HL-60/S4 treated with phorbol 12-myristate 13-acetate at 8.2 ng/mL for 4 days and 3 days (cell line): Measurements from ENCODE around the gene PANK2.
"Not testable (repeated sequence)": the region's sequence is repeated elsewhere in the genome, so short reads cannot be mapped to it uniquely, and the experiment has no call there.

Experiments used
- in situ Hi-C: fragments of 300-500 bp; cut with MboI; formaldehyde crosslinking; loops from 2 replicates; pipeline ENCODE4 v1.15.0; 2022; ENCODE audit warnings: low sequenced_read_pairs

Gene PANK2

DNA sequence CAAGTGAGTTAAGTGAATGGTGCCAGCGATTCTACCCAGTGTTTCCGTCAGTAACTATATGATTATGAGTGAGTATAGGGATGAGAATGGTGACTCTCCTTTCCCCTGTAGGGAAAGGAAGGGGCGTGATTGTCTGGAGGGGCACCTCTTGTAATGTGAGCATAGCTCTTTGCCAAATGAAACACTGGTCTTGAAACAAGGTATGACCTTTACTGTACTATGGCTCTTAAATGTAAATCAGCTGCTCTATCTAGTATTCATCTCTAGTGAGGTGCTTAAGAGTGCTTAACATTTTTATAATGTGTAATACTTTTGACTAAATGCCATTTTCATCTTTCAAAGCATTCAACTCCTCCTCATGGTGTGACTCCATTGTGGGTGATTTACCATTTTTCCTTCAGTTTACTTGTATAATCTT is 11.0 kb downstream of the PANK2 start:
- in situ Hi-C loops = no loop called here

DNA sequence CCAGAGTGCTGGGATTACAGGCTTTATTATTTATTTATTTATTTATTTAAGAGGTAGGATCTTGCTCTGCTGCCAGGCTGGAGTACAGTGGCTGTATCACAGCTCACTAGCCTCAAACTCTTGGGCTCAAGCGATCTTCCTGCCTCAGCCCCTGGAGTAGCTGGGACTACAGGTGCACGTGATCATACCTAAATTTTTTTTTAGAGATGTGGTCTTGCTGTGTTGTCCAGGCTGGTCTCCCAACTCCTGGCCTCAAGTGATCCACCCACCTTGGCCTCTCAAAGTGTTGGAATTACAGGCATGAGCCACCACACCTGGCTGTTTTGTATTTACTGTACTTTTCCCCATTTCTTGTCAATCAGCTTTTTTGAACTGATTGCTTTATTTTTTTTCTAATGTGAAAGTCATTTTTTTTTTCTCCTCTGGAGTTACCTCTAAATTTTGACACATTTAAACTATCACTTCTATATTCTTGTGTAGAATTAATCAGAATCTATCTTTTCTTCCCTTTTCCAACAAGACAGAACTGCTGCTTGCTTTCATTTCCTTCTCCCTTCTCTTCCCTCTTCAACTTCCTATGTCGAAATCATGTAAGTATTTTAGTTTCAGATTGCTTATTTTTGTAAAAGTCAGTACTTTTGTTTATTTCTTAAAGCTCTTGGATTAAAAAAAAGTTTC is 12.0 kb downstream of the PANK2 start:
- in situ Hi-C loops = no loop called here

DNA sequence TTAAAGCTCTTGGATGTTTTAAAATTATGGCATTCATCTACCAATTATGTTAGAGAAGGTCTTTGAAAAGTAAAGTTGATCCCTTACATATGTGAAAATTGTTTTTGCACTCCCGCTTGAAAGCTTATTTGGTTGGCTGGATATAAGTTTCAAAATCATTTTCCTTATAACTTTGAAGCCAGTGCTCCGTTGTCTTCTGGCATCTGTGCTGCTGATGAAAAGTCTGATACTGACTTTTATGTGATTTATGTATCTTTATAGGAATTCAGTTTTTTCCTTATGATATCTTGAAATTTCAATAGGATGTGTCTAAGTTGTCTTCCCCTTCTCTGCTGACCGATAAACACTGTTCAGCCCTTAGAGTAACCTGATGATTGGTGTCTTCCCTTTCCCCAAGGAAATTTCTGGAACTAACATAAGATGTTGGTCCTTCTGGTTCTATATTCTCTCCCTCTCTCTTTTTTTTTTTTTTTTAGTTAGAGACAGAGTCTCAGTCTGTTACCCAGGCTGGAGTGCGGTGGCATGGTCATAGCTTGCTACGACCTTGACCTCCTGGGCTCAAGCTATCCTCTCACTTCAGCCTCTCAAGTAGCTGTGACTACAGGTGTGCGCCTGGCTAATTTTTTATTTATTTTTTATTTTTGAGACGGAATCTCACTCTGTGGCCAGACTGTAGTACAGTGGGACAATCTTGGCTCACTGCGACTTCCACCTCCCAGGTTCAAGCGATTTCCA is 12.7 kb downstream of the PANK2 start:
- in situ Hi-C loops = no loop called here

DNA sequence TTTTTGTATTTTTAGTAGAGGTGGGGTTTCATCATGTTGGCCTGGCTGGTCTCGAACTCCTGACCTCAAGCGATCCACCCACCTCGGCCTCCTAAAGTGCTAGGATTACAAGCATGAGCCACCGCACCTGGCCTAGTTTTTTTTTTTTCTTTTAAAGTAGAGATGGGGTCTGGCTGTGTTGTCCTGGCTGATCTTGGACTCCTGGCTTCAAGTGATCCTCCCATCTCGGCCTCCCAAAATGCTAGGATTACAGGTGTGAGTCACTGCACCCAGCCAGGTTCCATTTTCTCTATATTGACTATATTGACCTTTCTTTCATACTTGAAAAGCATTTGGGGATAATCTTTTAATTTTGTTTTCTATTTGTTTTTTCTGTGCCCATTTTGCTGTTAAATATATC is 13.3 kb downstream of the PANK2 start:
- in situ Hi-C loops = no loop called here

DNA sequence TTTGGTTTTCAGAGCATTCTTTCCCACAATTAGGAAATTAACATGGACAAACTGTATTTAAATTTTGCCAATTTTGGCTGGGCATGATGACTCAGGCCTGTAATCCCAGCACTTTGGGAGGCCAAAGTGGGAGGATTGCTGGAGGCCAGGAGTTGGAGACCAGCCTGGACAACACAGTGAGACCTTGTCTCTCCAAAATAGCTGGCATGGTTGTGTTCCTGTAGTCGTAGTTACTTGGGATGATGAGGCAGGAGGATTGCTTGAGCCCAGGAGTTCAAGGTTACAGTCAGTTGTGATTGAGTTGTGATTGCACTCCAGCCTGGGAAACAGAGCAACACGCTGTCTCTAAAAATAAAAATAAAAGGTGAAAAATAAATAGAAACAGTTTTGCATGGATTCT is 15.0 kb downstream of the PANK2 start:
- in situ Hi-C loops = no loop called here

DNA sequence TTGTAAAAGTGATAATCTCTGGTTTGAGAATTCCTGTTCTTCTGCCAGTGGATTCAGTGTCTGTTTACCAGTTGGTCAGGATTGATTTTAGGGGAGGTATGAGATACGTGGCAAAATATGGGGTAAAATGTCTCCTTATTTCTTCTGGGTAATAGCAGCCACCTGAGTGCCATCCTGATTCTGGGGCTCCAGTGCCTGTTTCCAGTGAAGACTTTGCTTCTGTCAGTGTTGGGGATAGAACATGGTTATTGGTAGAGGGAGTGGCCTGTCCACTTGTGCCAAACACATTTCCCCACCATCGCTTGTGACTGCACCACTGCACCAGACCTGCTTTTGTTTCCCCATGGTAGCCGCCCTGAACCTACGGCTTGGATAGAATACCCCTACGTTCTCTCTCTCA is 15.7 kb downstream of the PANK2 start:
- in situ Hi-C loops = no loop called here

DNA sequence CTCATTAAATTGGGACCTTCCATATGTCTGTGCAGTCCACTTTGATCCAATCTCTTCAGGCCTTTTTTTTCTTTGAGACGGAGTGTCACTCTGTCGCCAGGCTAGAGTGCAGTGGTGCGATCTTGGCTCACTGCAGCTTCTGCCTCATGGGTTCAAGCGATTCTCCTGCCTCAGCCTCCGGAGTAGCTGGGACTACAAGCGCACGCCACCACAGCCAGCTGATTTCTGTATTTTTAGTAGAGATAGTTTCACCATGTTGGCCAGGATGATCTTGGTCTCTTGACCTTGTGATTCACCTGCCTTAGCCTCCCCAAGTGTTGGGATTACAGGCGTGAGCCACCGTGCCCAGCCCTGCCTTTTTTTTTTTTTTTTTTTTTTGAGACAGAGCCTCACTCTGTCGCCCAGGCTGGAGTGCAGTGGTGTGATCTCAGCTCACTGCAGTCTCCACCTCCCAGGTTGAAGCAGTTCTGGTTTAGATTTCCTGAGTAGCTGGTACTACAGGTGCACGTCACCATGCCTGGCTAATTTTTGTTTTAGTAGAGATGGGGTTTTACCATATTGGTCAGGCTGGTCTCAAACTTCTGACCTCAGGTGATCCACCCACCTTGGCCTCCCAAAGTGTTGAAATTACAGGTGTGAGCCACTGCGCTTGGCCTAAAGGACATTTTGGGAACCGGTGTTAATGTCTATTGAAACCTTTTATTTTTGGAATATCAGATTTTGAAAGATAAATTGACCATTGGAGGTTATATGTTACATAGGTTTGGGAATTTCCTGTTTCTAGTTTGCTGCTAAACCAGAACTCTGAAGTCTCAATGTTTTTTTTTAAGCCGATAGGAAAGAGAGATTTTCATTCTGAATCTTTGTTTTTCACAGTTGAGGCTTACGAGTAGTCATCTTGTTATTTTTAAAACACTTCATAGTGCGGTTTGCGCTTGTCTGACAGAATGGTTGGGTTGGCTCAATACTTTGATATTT is 17.8 kb downstream of the PANK2 start:
- in situ Hi-C loops = not testable (repeated sequence)

DNA sequence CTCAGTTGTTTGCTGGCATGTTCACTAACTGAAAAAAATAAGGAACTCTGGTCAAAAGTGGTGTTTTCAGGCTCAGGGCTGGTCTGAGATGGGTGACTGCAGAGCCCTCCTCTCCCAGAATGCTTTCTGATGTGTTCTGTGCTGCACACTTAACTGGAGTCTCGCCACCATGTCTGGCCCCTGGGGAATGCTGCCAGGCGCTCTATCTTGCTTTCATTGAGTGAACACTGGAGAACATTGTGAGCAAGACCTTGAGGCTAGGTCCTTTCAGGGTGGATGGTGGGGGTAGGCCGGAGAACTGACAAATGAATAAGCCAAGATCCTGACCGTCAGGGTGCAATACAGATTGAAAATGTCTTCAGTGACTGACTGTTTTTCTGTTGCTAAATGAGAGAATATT is 19.5 kb downstream of the PANK2 start:
- in situ Hi-C loops = no loop called here

DNA sequence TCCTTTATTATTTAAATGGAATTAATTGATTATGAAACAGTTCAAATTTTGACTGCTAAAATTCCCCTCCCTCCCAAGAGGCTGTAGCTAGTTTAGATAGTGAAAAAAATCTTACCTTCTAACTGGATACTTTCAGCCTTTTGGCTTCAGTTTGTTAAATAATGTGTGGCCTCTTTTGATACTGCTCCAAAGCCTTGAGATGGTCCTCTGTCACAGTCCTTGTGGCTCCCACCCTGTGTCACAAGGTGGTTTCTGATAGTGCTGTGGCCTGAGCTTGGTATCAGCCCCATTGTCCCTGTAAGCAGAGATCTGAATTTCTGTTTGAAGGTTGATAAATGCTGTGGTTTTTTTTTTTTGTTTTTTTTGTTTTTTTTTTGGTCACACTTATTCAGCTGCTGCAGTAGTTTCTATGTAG is 20.8 kb downstream of the PANK2 start:
- in situ Hi-C loops = no loop called here

DNA sequence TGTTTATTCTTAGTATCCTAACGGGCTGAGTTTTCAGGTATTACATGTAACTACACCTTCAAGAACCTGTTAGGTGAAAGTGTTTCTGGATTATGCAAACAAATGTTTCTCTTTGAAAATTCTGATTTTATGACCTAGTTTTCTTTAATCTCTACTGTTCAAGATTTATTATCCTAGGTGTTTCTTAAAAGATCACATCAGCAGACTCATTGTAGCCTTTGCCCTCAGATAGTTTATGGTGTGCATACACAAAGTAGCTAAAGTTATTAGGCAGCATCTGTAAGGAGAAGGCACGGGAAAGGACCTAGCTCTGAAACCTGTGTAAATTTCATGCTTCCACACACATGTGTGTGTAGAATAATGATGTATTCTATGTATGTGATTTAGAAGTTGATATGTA is 21.7 kb downstream of the PANK2 start:
- in situ Hi-C loops = no loop called here

DNA sequence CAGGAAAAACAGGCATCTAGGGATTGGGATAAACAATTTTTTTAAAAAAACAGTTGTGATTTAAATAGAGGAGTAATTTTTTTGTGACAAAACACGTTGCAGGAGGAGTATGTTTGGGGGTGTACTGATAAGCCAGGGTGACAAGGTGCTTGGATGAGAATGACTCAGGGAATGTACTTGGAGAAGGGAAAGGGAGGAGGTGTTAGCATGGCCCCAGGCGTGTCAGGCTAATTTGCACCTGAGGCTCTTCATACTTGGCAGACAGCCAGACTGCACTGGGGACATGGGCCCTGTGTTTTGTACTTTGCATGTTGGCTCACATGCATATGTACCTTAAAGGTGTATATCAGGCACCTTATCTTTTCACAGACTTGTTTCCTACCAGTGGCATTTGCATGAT is 22.8 kb downstream of the PANK2 start:
- in situ Hi-C loops = no loop called here

DNA sequence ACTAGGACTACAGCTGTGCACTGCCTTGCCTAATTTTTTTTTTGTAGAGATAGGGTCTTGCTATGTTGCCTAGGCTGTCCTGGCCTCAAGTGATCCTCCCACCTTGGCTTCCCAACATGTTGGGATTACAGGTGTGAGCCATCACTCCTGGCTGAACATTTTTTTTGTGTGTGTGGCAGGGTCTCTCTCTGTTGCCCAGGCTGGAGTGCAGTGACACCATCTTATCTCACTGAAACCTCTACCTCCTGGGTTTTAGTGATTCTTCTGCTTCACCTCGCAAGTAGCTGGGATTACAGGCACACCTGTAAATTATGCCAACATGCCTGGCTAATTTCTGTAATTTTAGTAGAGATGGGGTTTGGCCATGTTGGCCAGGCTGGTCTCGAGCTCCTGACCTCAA is 25.3 kb downstream of the PANK2 start:
- in situ Hi-C loops = no loop called here

DNA sequence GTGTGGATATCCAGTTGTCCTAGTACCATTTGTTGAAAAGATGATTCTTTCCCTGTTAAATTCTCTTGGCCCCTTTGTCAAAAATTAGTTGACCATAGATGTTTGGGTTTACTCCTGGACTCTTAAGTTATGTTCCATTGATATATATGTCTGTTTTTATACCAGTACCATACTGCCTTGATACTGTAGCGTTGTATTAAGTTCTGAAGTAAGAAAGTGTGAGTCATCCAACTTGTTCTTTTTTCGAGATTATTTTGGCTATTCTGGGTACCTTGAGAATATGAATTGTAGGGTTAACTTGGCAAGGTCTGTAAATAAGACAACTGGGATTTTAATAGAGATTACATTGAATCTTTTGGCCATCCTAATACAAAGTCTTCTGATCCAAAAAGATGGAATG is 26.5 kb downstream of the PANK2 start:
- in situ Hi-C loops = no loop called here

DNA sequence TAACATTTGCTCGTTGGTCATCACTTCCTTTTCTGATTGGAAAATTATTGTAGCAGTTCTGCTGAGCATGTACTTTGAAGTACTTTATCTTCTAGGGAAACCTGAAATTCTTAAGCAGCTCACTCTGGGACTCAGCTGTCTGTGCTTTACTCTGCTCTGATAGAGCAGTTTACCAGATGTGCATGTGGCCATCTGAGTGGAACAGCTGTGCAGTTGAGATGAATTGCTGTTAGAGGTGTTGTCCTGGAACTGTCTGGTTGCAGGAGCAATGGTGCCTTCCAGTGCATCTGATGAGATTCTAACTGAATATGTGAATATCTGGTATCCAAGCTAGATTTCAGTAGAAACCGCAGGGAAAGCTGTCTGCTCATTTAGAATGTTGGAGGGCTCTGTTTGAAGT is 27.2 kb downstream of the PANK2 start:
- in situ Hi-C loops = no loop called here

DNA sequence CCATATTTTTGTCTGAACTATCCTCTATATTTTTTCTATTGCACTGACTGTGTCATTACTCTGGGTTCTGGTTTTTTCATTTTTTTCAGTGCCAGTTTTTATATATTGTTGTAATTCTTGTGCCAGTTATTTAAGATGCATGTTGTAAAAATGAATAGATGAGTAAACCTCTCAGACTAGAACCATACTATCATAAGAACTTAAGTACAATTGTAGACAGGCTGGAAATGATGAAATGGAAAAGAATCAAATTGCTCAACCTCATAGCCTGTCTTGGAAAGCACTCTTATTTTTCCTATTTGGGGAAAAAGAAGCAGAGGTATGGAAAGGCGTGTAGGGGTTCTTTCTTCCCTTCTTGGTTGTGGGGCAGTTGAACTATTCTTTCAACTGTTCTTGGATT is 30.2 kb downstream of the PANK2 start:
- in situ Hi-C loops = no loop called here

DNA sequence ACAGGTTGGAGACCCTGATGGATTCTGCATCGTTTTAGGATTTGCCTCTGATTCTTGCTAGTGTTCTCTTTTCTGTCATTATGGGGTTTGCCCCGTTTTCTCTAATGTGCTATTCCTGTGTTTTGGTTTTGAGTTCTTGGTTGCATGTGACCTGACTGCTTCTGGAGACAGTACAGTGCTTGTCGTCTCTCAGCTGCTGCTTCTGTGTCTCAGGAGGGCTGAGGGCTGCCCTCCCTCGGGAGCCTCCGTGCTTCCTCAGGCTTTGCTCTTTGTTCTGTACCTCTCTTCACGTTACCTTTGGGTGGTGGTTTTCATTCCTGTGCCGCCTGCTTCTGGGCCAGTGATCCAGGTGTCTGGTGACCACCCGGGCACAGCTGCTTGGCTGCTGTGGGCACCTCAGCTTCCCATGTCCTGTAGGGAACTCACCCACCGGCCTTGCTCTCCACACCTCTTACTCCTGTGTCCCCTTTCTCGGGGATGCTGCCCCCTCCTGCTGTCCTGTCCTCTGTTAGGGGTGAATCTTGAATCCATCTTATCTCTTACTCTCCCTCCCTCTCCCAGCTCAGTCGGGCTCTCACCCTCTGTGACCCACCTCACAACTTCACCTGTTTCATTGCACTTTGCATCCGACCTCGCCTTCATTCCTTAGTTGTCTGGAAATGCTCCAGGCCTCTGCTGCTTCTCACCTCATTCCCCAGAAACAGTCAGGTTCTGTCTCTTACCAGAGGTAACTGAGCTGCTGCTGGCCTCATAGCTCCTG is 33.2 kb downstream of the PANK2 start:
- in situ Hi-C loops = no loop called here

DNA sequence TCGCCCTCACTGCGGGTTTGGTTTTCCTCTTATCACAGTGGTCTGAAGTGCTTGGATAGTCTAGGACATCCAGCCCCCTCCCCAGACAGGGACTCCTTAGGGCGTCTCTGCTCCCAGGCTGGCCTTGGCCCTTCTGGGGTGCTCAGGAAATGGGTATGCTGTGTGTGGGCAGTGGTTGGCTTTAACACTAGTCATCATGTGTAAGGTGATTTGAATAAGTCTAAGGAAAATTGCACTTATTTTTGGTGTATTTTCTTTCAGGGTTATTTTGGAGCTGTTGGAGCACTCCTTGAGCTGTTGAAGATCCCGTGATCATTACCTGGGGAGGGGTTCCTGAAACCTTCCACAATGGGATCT is 33.8 kb downstream of the PANK2 start:
- in situ Hi-C loops = no loop called here

DNA sequence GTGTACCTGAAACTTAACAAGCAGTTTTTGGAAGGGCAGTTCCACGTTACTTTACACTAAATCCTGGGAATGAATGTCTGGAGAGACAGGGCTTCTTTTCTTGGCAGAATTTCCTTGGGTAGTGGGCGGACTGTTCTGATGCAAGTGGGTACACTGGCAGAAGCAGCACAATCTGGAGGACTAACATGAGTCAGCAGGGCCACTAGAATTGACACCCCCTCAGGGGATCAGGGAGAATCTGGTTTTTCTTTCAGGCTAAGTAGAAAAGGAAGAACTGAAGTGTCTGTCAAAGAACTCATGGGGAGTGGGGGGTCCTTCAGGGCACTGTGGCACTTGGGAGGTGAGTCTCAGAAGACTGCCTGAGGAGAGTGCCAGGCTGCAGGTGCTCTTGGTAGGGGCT is 34.6 kb downstream of the PANK2 start:
- in situ Hi-C loops = no loop called here

DNA sequence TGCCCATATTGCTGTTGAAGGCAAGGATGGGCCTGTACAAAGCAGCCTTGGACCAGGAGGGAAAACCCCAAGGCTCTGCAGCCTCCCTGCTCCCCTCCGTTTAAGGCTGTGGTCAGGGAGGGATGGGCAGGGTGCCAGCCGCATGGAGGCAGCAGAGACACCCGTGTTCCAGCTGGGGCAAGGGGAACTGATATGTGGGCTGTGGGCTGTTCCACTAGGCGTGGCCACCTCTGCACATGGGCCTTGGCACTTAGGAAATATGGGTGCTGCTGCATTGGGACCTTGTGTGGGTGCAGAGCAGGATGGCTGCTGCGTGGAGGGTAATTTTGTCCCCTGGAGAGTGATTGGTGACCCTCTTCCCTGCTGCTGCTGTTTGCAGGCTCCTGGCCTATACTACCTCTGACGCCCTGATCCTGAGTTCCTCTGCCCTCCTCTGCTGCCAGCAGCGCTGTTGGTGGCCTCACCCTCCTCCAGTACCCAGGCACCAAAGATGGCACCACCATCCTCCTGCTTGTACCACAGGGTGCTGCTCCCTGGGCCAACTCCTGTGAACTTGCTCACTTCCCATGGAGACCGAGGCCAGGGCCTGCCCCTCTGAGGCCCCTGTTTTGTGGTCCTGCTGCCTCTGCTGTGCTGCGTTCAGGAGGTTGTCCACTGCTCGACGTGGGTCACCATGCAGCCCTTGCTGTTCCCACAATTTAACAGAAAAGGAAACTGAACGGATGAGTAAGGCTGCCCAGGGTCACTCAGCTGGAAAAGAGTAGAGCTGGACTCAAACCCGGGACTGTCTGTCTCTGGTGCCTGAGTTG is 35.3 kb downstream of the PANK2 start:
- in situ Hi-C loops = no loop called here

DNA sequence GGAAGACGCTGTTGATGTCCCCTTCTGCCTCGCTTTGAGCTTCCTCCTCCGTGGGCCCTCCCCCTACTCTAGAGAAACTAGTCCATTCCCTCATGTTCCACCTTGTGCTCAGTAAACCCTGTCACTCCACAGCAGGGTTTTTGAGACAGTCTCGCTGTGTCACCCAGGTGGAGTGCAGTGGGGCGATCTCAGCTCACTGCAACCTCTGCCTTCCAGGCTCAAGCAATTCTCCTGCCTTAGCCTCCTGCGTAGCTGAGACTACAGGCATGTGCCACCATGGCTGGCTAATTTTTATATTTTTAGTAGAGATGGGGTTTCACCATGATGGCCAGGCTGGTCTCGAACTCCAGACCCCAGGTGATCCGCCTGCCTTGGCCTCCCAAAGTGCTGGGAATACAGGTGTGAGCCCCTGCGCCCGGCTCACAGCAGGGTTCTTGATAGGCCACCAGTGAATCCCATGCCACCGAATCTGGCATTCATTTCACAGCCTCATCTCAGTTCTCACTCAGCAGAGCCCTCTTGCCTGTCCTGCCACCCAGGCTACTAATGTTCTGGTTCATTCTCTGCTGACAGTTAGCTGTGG is 36.0 kb downstream of the PANK2 start:
- in situ Hi-C loops = no loop called here
